Right cardiac atrium (tissue), 5 donors: ENCODE data around the gene SCT. TPM values are rescaled to one million over a fixed set of nuclear protein-coding genes. Genes with fewer than 3 reads are reported as not detected.

Experiments
- ATAC-seq, 2 donors: fragments of 200-7000 bp; cut with Tn5 transposase; one replicate each; pipeline versions ENCODE4 v1.8.0 to v1.9.1; 2020; ENCODE audit warnings: moderate library complexity in 2 of 2, mild to moderate bottlenecking in 1 of 2
- DNase-seq, 3 donors: peaks; one replicate each; pipeline ENCODE4 v3.0.0-alpha.2; 2020
- H3K27ac ChIP-seq: one replicate; pipeline ENCODE4 v1.5.1; 2013; ENCODE audit warnings: mild to moderate bottlenecking, low read length, control low read depth, moderate library complexity
- H3K27me3 ChIP-seq: one replicate; pipeline ENCODE4 v1.6.1; 2013; ENCODE audit not compliant: control insufficient read depth, insufficient read depth
- H3K4me1 ChIP-seq: one replicate; pipeline ENCODE4 v1.6.1; 2013; ENCODE audit warnings: low read length; ENCODE audit not compliant: control insufficient read depth, insufficient read depth
- H3K4me3 ChIP-seq: one replicate; pipeline ENCODE4 v1.5.1; 2013; ENCODE audit warnings: low read length, control low read depth
- H3K9me3 ChIP-seq: one replicate; pipeline ENCODE4 v1.6.1; 2013; ENCODE audit warnings: low read length; ENCODE audit not compliant: control insufficient read depth
- WGBS: extraction: QIAGEN DNeasy Blood & Tissue Kit; methylation state at CpG from one replicate; pipeline ENCODE4 v1.1.7; 2013; 5-methylcytosine and 5-hydroxymethylcytosine counted together
- intact Hi-C, 4 donors: fragments of 100-400 bp; cut with DNase I; formaldehyde crosslinking; loops; one replicate each; pipeline versions ENCODE4 v1.11.0 to v1.14.0; 2022 to 2023
- polyA plus RNA-seq: library from polyadenylated mRNA; stranded (reverse); fragments of 200-250 nt; gene quantifications from one replicate; pipeline ENCODE4 v1.2.3, GENCODE V29; 2013
- total RNA-seq, 4 donors: library from RNA; stranded (reverse); fragmentation: NEBNext Ultra II Directional; extraction: Animal tissue kit (Norgen Biotek cat#: 25700); gene quantifications; one replicate each; pipeline ENCODE4 v1.2.1, GENCODE V29; 2021
- donor health status: healthy with polysubstance abuse.
- donor health status: DM: no; HTN: yes; CAD: no.
- donor health status: DM: no; HTN: no; CAD: no.
- donor health status: DM: no; HTN: yes; CAD: no; lungs with severe emphysema.
- donor health status: DM: yes; HTN: yes; CAD: no.

SCT gene
- total and polyA plus RNA-seq, 5 donors, result 0.79 to 1.2 (median 1.1) TPM; not detected in 2

GRCh38 chr11:643849-644738 is 17.1 kb upstream of the SCT start:
- H3K9me3 ChIP-seq, result no peaks in the 10 kb centered on the region
- H3K4me3 ChIP-seq, result no peak overlapping the region
- DNase-seq (peak in 1 of 3 donors; percentile 29), ATAC-seq (no peak)
- intact Hi-C loops, result no loop called here
- H3K4me1 ChIP-seq, result peaks cover 5% of the 10 kb centered on the region
- H3K27ac ChIP-seq, result no peak overlapping the region
- WGBS, result 87% methylated on average over 50 of the region's 50 CpGs
- H3K27me3 ChIP-seq, result no peaks in the 10 kb centered on the region

DNA sequence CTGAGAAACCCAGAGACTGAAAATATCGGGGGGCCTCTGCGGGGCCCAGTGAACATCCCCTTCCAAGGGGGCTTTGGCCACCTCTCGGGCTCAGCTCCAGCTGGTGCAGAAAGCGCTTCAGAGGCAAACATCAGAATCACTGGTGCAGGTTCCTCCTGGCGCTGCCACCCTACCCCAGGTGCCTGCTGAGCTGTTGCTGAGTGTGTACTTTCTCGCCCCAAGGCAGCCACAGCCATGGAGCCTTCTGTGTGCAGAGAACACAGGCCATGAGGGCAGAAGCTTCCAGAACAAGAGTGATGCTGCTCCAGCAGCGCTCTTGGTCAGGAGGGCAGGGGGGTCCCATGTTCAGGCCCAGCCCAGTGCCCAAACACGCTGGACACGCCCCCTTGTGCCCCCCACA is 16.4 kb upstream of the SCT start:
- DNase-seq, result peak in 1 of 3 donors; percentile 37
- WGBS, result 96% methylated on average over 9 of the region's 9 CpGs
- no peak overlapping the region for H3K27ac ChIP-seq
- H3K9me3 ChIP-seq, result no peaks in the 10 kb centered on the region
- no peak for ATAC-seq
- H3K27me3 ChIP-seq, result no peaks in the 10 kb centered on the region
- peaks cover 6% of the 10 kb centered on the region for H3K4me1 ChIP-seq
- no peak overlapping the region for H3K4me3 ChIP-seq
- intact Hi-C loops, result no loop called here

DNA sequence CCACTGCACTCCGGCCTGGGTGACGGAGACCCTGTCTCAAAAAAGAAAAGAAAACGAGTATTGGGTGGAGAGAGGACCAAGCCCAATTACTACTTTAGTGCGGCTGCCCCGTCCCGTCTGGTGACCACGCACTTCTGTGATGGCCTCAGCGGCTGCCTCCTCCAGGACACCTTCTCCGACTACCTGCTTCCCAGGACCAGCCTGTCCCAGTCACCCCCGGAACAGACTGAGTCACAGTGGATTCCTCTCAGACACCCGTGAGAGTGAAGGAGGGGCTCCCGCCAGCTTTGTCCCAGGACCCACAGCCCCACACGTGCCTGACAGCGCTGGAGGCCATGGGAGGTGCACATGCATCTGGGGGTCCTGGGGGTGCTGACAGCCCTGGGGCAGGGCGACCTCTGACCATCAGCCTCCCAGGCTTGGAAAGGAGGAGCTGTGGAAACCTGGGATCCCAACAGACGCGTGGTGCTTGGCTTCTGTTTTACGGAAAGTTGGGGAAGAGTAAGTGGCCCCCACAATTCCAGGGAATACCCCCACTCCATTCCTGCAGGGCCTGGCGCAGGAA is 14.9 kb upstream of the SCT start:
- peaks cover 10% of the 10 kb centered on the region for H3K4me1 ChIP-seq
- no peak overlapping the region for H3K27ac ChIP-seq
- H3K4me3 ChIP-seq, result no peak overlapping the region
- intact Hi-C loops, result no loop called here
- DNase-seq (peak in 1 of 3 donors; percentile 46), ATAC-seq (no peak)
- 94% methylated on average over 19 of the region's 19 CpGs for WGBS
- no peaks in the 10 kb centered on the region for H3K27me3 ChIP-seq
- no peaks in the 10 kb centered on the region for H3K9me3 ChIP-seq

- no peaks in the 10 kb centered on the region for H3K27me3 ChIP-seq
- 20% methylated on average over 69 of the region's 69 CpGs for WGBS
- H3K4me3 ChIP-seq, result no peak overlapping the region
- DNase-seq (peak in 1 of 3 donors; percentile 37), ATAC-seq (no peak)
- peaks cover 10% of the 10 kb centered on the region for H3K4me1 ChIP-seq
- H3K9me3 ChIP-seq, result no peaks in the 10 kb centered on the region
- no peak overlapping the region for H3K27ac ChIP-seq
- intact Hi-C loops, result no loop called here
Measured at GRCh38 chr11:640021-640706, 13.2 kb upstream of the SCT start.

- no peaks in the 10 kb centered on the region for H3K9me3 ChIP-seq
- H3K27me3 ChIP-seq, result no peaks in the 10 kb centered on the region
- ATAC-seq, result no peak
- intact Hi-C loops, result no loop called here
- no peak overlapping the region for H3K27ac ChIP-seq
- peaks cover 10% of the 10 kb centered on the region for H3K4me1 ChIP-seq
- peak overlapping the region; percentile 2 for H3K4me3 ChIP-seq
- WGBS, result 3% methylated on average over 80 of the region's 80 CpGs
- DNase-seq, result peak in 1 of 3 donors; percentile 61
Measured at GRCh38 chr11:639332-639955, 12.5 kb upstream of the SCT start.

GRCh38 chr11:638631-639331 is 11.8 kb upstream of the SCT start:
- H3K4me3 ChIP-seq, result no peak overlapping the region
- WGBS, result 38% methylated on average over 28 of the region's 28 CpGs

GRCh38 chr11:637593-638521 is 10.9 kb upstream of the SCT start:
- no peaks in the 10 kb centered on the region for H3K27me3 ChIP-seq
- intact Hi-C loops, result no loop called here
- WGBS, result 24% methylated on average over 55 of the region's 55 CpGs
- no peak overlapping the region for H3K27ac ChIP-seq
- peak overlapping the region; percentile 8 for H3K4me3 ChIP-seq
- DNase-seq (peak in 1 of 3 donors; percentile 45), ATAC-seq (no peak)
- peaks cover 10% of the 10 kb centered on the region for H3K4me1 ChIP-seq
- H3K9me3 ChIP-seq, result no peaks in the 10 kb centered on the region

More at GRCh38 chr11:638631-639331, 11.8 kb upstream of the SCT start:
- Histone ChIP-seq H3K4me1 (peaks cover 10% of the 10 kb centered on the region), H3K9me3 (no peaks in the 10 kb centered on the region), H3K27me3 (no peaks in the 10 kb centered on the region), H3K27ac (no peak overlapping the region)
- intact Hi-C loops, result no loop called here
- DNase-seq, result peak in 1 of 3 donors; percentile 72
- no peak for ATAC-seq

- intact Hi-C loops, result no loop called here
- ATAC-seq (no peak), DNase-seq (no peak)
- 4% methylated on average over 34 of the region's 34 CpGs for WGBS
- H3K4me3 ChIP-seq, result peak overlapping the region; percentile 8
- no peaks in the 10 kb centered on the region for H3K27me3 ChIP-seq
- no peaks in the 10 kb centered on the region for H3K9me3 ChIP-seq
- H3K27ac ChIP-seq, result no peak overlapping the region
- H3K4me1 ChIP-seq, result peaks cover 10% of the 10 kb centered on the region
Measured at GRCh38 chr11:637333-637592, 10.3 kb upstream of the SCT start.

DNA sequence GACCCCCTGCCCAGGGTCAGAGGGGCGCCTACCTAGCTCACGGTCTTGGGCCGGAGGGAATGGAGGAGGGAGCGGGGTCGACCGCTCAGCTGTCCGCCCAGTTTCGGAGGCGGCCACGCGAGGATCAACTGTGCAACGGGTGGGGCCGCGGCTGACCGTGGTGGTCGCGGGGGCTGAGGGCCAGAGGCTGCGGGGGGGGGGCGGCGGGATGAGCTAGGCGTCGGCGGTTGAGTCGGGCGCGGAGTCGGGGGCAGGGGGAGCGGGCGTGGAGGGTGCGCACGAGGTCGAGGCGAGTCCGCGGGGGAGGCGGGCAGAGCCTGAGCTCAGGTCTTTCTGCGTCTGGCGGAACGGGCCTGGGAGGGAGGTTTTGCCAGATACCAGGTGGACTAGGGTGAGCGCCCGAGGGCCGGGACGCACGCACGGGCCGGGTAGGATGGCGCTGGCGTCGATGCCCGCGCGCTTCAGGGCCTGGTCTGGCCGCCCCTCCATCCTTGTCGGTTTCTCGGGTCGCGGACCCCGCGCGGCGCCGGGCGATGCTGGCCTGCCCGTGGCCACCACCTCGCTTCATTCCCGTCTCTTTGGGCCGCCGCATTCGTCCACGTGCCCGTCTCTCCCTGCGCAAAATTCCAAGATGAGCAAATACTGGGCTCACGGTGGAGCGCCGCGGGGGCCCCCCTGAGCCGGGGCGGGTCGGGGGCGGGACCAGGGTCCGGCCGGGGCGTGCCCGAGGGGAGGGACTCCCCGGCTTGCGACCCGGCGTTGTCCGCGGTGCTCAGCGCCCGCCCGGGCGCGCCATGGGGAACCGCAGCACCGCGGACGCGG is 9.7 kb upstream of the SCT start, which contains the start of gene DRD4:
DRD4 (plus strand) TSS at position 759 of the 822 bp plus-strand sequence; CDS start at position 795, 36 bp downstream.
- Histone ChIP-seq H3K4me1 (peaks cover 10% of the 10 kb centered on the region), H3K27me3 (no peaks in the 10 kb centered on the region), H3K27ac (no peak within 1 kb of the TSS), H3K4me3 (peak within 1 kb of the TSS; percentile 8), H3K9me3 (no peaks in the 10 kb centered on the region)
- peak in 2 of 3 donors; percentile 56 to 70 for DNase-seq
- 10% methylated on average over 100 of the region's 100 CpGs for WGBS
- intact Hi-C loops, result no loop called here
- ATAC-seq, result peak; percentile 54 to 55
